Activated T-helper 1 cell treated with anti-CD3 and anti-CD28 coated beads, Interleukin-2, amount 50 U/mL, for 16 hours (primary cell): ENCODE data around the gene ALKBH5.
A peak's percentile ranks its signal among the peaks of the same experiment; 100 is the strongest.

Experiments used
- DNase-seq, 2 donors: peaks; one replicate each; pipeline ENCODE4 v3.0.0-alpha.2; 2020; ENCODE audit warnings: low read depth in 1 of 2, low spot score in 1 of 2

The ALKBH5 gene

DNA sequence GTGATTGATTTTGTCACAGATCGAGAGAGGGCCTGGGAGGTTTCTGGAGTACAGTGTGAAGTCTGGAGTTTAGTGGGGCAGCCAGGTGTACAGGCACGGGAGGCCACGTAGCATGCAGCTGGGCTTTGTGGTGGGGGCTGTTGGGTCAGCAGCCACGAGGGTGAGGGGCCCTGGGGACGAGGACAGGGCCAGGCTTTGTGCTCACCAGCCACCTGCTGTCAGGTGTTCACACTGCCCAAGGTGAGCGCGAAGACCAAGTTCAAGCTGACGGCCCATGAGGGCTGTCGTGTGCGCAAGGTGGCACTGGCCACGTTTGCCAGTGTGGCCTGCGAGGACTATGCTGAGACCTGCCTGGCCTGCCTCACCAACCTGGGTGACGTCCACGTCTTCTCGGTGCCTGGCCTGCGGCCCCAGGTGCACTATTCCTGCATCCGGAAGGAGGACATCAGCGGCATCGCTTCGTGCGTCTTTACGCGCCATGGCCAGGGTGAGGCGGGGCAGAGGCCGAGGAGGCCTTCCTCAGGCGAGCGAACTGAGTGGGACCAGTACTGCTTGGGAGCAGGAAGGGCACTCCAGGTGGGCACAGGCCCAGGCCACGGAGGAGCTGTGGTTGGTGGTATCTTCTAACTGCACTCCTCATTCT, 57.7 kb downstream of the ALKBH5 start:
- no peak for DNase-seq

DNA sequence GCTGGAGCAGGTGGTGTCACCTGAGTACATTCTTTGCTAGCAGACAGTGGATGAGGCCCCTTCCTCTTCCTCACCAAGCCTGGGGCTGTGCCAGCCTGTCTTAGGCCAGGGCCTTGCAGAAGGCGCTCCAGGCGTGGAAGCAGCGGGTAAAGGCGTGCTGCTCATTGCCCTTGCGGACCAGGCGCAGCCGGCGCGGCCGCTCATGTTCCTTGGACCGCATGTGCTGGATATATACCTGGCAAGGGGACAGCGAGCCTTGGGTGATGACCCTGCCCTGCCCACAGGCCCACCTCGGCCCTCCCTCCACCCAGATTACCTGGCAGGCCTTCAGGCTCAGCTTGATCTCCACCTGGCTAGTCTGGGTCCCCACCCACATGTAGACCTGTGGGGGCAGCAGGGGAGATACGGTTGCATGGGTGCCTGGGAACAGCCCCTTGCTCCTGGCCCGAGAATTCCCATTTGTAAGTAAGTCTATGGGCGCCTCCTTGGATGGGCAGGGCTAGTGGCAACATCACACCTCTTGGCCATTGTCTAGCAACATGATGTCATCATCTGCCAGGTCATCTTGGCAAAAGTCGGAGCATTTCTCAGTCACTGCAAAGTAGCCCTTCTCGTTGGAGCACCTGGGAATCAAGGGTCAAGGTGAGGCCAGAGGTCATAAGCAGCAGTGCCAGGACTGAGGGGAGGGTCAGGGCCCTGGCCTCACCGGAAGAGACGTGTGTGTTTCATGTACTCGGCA, 61.6 kb downstream of the ALKBH5 start:
- no peak for DNase-seq

DNA sequence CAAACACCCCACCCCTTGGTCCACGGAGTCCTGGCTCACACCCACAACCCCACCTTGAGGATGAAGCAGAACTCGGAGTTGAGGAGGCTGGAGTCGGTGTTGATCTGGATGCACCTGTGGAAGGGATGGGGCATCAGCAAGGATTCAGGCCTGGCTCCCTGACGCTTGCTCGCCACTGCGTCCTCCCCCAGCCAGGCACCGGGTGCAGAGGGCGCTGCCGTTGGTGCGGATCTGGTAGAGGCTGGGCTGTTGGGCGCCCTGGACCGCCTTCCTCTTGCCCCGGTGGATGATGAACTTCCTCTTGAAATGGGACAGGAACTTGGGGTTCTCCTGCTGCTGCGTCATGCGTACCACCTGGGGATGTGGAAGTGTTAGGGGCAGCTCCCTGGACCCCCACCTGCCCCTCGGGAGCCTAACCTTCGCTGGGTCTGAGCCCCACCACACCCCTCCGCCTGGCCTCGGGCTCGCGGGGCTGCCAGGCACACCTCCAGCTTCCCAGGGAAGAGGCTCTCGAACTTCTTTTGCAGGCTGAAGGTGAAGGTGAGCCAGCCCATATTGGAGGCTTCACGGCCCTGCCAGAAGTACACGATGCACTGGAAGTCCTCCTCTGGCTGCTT, 62.6 kb downstream of the ALKBH5 start:
- DNase-seq: no peak

DNA sequence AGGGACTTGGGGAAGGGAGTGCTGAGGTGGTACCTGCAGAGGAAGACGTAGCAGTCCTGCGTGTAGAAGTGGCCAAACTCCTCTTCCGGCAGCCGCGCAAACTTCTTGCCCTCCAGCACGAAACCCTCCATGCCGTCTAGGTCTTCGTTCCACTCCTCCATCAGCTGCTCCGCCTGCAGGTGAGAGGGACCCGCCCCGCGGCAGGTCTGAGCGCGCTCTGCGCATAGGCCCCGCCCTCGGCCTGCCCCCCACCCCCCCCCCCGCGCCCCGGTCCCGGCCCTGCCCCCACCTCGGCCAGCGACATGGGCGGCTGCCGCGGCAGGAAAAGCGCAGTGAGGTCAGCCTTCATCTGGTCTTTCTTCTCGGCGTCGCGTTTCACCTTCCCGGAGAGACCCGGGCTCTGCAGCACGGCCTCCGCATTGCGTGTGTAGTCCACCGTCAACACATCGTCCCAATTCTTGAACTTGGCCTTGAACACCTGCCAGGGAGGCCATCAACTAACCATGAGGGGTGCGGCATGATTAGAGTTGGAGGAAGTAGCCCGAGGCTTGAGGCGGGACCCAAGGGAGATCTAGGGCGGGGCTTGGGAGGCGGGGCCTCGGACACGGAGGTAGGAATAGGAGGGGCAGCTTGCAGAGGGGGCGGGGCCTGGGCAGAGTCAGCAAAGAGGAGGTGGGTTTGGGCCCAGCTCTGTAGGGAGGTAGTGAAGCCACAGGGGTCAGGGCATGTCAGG, 63.4 kb downstream of the ALKBH5 start:
- DNase-seq: no peak

DNA sequence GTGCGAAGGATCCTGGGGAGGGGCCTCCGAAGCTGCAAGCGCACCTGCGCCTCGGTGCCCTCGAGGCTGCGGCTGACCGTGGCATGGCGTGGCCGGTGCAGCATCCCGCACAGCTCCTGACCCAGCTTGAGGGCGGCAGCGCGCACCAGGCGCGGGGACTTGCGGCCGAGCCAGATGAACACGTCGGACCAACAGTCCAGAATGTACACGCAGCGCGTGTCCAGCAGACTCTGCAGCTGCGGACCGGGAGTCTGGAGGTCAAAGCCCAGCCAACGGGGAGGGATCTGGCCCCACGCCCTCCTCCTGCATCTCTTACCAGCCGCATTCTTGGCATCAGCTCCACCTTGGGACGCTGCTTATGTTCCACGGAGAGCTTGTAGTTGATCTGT, 64.0 kb downstream of the ALKBH5 start:
- no peak for DNase-seq

DNA sequence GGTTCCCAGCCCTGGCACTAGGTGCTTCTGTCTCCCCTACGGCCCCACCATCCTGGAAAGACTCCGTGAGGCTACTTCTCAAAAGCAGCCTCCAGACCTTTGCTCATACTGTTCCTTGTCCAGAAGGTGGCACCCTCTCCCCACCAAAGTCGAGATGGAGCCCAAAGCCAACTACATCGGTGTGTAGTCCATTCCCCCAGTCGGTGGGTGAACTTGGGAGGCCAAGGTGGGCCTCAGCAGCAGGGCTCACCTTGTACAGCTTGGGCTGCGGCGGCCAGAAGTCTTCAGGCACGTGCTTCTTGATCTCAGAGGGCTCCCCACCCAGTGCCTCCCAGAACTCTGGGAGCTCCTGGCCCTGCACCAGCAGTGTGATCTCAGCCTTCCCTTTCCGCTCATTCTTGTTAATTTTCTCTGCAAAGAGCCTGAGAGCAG, 64.7 kb downstream of the ALKBH5 start:
- peak; percentile 17 to 37 for DNase-seq

DNA sequence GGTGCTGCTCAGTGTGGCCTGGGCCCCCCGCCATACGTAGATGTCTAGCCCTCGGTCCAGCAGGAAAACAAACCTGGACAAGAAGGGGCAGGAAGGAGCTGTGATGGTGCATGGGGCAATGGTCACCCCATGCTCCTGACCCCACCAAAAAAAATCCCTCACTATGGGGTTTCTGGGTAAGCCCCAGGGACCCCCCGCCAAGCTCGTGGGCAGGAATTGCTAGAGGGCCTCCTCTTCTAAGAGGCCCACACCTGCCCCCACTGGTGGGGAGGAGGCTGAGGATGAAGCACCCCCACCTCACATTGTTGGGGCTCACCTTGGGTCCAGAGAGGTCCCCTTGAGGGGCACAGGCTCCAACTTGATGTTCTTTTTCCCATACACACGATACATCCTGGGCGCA, 65.2 kb downstream of the ALKBH5 start:
- DNase-seq: no peak

DNA sequence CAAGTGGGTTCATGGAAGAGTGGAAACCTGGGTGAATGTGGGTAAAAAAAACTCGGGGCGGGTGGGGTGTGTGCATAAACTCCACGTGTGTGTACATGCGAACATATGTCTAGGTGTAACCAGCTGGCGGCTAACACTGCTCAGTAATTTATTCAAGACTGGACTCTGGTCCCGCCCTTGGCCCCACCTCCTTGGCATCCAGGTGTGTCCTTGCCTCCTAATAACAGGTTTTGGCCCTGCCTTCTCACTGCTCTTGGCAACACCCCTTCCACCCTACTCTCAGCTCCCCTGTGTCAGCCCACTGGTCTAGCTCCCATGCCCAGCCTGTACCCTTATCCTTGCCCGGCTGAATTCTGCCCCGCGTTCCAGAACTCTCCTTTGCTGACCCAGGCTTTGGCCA, 66.6 kb downstream of the ALKBH5 start:
- no peak for DNase-seq

DNA sequence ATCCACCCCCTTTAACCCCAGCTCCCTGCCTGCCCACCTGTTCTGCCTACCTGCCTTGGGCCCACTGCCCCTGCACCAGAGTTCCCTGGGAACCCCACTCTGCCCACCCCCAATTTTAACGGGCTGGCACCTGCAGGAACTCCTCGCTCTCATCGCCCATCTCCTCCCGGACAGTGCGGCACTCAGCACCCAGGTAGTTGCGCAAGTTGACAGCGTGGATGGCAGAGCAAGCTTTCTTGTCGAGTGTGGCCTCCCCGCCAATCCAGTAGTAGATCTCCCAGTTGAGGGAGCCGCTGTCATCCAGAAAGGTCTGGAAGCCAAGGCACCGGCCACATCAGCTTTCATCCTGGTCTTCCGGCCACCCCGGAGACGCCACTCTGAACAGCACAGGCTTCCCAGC, 67.1 kb downstream of the ALKBH5 start:
- no peak for DNase-seq

DNA sequence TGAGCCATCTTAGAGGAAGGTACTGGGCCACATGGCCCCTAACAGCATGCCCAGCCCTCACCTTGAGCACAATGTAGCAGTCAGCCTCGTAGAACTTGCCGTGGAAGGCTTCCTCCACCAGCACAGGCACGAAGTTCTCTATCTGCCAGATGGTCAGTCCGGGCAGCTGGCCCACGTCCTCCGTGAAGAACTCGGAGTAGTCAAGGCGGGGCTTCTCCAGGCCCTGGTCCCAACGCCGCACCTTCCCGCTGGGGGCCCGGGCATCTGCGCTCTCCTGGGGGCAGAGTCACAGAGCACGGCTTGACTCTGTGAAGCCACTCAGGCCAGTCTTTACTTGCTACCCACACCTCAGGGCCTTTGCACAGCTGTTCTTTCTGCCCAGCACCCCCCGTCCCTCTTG, 67.6 kb downstream of the ALKBH5 start:
- DNase-seq: no peak

DNA sequence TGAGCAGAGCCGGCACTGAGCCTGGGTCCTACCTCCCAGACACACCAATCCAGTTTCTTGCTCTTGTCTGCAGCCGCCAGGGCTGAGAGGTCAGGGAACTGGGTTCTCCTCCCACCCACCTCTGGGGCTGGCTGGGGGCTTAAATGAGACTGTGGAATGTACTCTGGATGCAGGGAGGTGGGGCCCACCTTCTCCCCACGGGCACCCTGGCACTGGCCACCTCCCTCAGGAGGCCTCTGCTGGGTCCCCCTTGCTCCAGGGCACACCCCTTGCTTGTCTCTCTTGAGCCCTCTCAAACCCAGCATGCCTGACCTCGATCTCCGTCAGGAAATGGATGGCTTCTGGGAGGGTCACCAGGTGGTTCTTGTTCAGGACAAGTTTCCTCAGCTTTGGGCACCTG, 68.5 kb downstream of the ALKBH5 start:
- DNase-seq: no peak

DNA sequence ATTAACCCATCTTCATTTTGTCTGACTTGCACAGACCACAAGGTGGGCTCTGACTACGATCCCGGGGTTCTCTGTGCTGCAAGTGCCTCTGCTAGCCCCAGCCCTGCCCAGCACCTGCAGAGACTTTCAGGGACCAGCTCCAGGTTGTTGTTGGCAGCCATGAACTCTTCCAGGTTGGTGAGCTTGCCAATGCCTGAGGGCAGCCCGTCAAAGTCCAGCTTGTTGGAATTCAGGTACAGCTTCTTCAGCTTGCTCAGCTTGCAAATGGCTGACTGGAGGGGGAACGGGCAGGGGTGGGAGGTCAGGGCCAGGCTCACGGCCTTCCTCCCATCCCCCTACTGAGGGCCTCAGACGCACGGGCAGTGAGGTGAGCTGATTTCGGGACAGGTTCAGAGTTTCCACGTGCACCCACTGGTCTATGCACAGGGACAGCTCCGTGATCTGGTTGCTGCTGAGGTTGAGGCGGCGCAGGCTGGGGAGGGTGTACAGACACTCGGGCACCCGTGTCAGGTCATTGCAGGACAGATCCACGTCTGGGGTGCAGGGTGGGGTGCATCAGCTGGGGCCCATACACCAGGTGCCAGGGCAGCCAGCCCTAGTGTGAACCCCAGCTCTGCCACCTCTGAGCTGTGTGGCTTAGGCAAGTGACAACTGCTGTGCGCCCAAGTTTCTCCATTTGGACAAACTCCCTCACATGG, 69.7 kb downstream of the ALKBH5 start:
- no peak for DNase-seq

DNA sequence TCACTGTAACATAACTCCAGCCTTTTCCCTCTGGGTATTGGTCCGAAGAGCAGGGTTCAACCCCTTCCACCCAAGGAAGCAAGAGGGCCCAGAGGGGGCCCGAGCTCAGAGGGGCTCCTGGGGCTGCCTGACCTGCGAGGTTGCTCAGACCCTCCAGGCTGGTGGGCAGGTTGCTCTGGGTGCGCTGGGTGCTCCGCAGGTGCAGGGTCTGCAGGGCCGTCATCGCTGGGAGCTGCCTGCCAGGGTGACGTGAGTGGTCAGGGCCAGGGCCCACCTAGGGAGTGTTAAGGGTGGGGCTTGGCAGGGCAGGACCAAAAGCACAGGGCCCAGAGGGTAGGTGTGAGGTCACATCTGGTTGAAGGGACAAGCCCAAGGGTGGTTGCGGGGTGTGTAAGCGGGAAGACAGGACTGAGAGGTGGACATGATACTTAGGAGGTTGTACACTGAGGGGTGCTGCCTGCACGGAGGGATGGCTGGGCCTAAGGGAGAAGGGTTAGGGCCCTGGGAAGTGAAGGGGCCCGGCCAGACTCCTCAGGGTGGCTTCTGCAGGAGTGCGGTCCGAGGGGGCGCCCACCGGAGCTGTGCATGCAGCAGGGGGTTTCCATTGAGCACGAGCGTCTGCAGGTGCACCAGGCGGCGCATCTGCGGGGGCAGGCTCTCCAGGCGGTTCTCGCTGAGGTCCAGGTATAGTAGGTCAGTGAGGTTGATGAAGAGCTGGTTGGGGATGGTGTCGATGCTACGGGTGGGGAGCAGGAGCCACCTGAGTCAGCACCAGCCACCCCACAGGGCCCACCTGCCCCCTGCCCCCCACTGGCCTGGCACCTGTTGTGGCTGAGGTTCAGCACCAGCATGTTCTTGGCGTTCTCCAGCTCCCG, 70.6 kb downstream of the ALKBH5 start:
- no peak for DNase-seq

DNA sequence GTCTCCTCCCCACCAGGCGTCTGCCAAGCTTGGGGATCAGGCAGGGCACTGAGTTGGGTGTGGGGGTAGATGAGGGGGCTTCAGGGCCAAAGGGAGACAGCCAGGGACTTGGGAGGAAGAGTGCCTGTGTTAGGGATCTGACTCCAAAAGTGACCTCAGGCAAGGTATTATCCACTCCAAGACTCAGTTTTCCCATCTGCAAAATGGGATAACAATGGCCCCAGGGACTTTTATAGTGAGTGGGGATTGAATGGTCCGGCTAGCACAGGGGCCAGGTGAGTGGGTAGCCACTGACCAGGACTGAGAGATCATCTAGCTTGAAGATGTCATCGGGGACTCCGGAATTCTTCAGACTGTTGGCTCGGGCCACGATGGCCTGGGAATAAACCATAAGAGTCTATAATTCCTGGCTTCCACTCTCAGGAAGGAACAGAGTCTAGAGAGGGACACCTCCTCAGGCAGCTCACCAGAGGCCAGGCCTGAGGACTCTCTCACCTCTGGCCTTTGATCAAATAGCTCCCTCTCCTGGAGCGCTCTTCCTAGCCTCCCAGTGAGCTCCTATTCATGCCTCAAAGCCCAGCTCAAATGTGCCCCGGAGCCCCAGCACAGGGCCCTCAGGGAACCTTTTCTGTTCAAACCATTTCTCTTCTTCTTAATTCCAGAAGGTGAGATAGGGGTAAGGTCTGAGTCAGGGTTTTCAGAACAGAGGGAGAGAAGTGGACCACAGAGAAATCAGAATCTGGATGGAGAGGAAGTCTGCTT, 71.4 kb downstream of the ALKBH5 start:
- DNase-seq: no peak

DNA sequence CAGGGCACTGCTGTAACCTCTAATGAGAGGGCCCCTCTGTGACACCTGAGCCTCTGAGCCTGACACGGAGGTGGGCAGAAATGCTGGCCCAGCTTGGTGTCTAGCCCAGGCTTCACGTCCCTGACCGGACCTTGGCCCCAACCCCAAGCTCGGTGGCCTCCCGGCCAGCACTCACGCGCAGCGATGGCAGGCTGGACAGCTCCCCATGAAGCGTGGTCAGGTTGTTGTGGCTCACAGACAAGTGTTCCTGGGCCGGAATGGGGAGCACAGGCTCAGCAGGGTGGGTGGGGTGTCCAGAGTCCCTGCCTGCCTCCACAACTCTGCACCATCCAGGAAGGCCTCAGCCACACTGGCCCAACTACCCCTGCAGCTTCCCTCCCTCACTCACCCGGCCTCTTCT, 72.7 kb downstream of the ALKBH5 start:
- DNase-seq: no peak

DNA sequence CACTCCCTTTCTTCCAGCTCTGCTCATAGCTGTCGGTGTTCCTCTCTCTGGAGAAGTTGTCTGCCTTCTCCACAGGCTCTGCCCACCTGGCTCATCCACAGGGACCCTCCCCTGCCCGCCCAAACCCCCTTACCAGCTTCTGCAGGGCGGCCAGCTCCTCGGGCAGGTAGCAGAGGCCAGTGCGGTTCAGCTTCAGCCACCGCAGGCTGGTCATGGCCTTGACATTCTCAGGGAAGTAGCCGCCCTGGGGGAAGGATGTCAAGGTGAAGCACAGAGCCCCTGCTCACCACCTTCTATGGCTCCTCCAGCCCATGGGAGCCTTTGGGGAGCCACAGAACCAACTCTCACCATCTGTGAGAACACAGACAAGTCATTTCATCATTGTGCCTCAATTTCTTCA, 73.1 kb downstream of the ALKBH5 start:
- no peak for DNase-seq

DNA sequence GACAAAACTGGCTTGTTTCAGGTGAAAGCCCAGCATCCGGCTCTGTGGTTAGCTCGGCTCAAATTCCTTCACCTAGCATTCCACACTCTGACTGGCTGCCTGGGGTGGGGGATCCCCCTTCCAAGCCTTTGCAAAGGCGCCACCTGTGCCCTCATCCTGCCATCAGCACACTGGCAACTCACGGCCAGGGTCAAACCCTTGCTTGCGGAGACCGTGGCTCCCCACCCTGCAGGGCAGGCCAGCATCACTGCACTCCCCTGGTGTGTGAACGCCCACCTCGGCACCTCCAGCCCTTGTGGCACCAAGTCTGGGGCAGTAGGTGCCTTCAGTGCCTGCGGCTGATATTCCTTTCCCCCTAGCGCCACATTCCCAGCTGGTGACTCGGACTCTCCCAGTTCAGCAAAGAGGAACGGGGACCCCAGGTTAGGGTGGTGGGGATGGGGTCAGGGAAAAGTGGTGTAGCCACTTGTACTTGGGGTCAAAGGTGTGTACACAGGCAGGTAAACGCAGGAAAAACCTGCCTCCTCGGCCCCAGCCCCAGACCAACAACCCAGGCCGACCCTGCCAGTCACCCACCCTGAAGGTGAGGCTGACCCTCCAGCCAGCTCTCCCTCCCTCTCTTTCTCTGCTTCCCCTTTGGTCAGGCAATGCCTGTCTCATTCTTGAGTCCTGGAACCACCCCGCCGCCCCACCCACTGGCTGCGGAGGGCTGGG, 73.8 kb downstream of the ALKBH5 start:
- no peak for DNase-seq

DNA sequence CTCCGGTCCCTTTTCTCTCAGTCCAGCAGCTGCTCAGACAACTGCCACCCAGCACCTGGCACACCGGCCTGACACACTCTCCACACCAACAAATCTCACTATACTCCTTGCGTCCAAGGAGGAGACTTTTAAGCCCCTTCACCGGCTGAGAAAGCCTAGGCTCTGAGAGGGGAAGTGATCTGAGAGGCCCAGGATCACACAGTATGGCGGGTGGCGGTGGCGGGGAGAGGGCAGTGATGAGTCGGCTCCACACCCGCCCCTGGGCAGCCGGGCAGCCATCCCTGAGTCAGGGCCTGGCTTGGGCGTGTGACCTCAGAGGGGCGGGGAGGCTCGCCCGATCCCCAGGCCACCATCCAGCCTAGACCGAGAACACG, 74.3 kb downstream of the ALKBH5 start:
- peak in 1 of 2 donors; percentile 33 for DNase-seq
